Stomach (tissue), 9 donors: ENCODE results near the gene GPX1. TPM values are rescaled to one million over a fixed set of nuclear protein-coding genes. Genes with fewer than 3 reads are reported as not detected.
"Not testable (repeated sequence)": the region's sequence is repeated elsewhere in the genome, so short reads cannot be mapped to it uniquely, and the experiment has no call there.

ENCODE experiments used
- DNase-seq, 2 donors: peaks; one replicate each; pipeline versions ENCODE4 v3.0.0 to v3.0.0-alpha.2; 2013 to 2019
- H3K27ac ChIP-seq, 5 donors: fragments of 200-600 bp in 4 of 5; sonication (generic) in 4 of 5; one replicate each; pipeline ENCODE4 v1.5.1; 2013 to 2019; ENCODE audit warnings: mild to moderate bottlenecking in 1 of 5, moderate library complexity in 1 of 5
- H3K27me3 ChIP-seq, 3 donors: fragments of 200-600 bp; sonication (generic); one replicate each; pipeline ENCODE4 v1.5.1; 2017 to 2019; ENCODE audit warnings: mixed run types in 1 of 3
- H3K36me3 ChIP-seq, 4 donors: fragments of 200-600 bp; sonication (generic); 1 replicate in 3 of 4; 2 replicates in 1 of 4; pipeline ENCODE4 v1.5.1; 2016 to 2019
- H3K4me1 ChIP-seq, 4 donors: fragments of 200-600 bp; sonication (generic); one replicate each; pipeline ENCODE4 v1.5.1; 2016 to 2019
- H3K4me3 ChIP-seq, 4 donors: fragments of 200-600 bp; sonication (generic) in 3 of 4; one replicate each; pipeline ENCODE4 v1.5.1; 2016 to 2019; ENCODE audit warnings: mild to moderate bottlenecking in 1 of 4
- H3K9me3 ChIP-seq, 4 donors: fragments of 200-600 bp; sonication (generic); one replicate each; pipeline ENCODE4 v1.5.1; 2016 to 2019
- CTCF ChIP-seq, 7 experiments: fragments of 450-650 bp in 4 of 7; fragments of 200-600 bp in 3 of 7; sonication (generic) in 3 of 7; IDR thresholded peaks; one replicate each; pipeline ENCODE4 v1.5.1; 2016 to 2019; ENCODE audit warnings: antibody characterized with exemption in 7 of 7, control low read depth in 2 of 7, mild to moderate bottlenecking in 1 of 7
- EP300 ChIP-seq: sonication (generic); formaldehyde crosslinking; IDR thresholded peaks from one replicate; pipeline ENCODE4 v1.6.1; 2017; ENCODE audit warnings: antibody characterized with exemption
- POLR2A ChIP-seq, 4 donors: fragments of 450-650 bp; IDR thresholded peaks; one replicate each; pipeline ENCODE4 v1.6.1; 2016; ENCODE audit warnings: antibody characterized with exemption in 4 of 4, control low read depth in 2 of 4, mild to moderate bottlenecking in 1 of 4, moderate library complexity in 1 of 4
- POLR2AphosphoS5 ChIP-seq, 3 donors: sonication (generic); formaldehyde crosslinking; IDR thresholded peaks; one replicate each; pipeline ENCODE4 v1.6.1; 2016; ENCODE audit warnings: antibody characterized with exemption in 3 of 3
- WGBS, 5 donors: extraction: QIAGEN DNeasy Blood & Tissue Kit in 3 of 5; methylation state at CpG; one replicate each; pipeline versions ENCODE4 v1.1.5 to v1.1.7; 2013 to 2018; 5-methylcytosine and 5-hydroxymethylcytosine counted together
- intact Hi-C: fragments of 100-400 bp; cut with DNase I; formaldehyde crosslinking; loops from one replicate; pipeline ENCODE4 v1.15.1; 2023; ENCODE audit warnings: low total_unique reads
- polyA plus RNA-seq, 3 donors: library from polyadenylated mRNA; stranded (reverse); fragments of 200-250 nt; gene quantifications; one replicate each; pipeline ENCODE4 v1.2.3, GENCODE V29; 2013
- total RNA-seq, 5 donors: library from RNA; depleted of rRNA; stranded (reverse); fragments of >200 nt; gene quantifications; one replicate each; pipeline versions ENCODE4 v1.1.0 to v1.2.3, GENCODE V29; 2014 to 2016
- donor health status: healthy with polysubstance abuse.
- donor health status: Bipolar disorder and iron deficiency.
- donor health status: healthy.

GPX1 gene
- total and polyA plus RNA-seq, 8 donors, result 58.4 to 452 (median 291) TPM

- 76 to 84% (median 77%) methylated on average over 3 of the region's 3 CpGs for WGBS, 5 donors
- DNase-seq, result no peak
- intact Hi-C loops, result no loop called here
- Histone ChIP-seq H3K27ac (peak overlapping the region in 1 of 5 donors; percentile 49), H3K36me3 (peaks cover 49 to 96% (median 92%) of the 10 kb centered on the region in 4 donors), H3K4me3 (no peak overlapping the region), H3K4me1 (peaks cover 0 to 39% (median 18%) of the 10 kb centered on the region in 4 donors), H3K27me3 (no peaks in the 10 kb centered on the region), H3K9me3 (no peaks in the 10 kb centered on the region)
- no peak for TF ChIP-seq CTCF (IDR thresholded peaks at IDR 0.05)
- no peak for TF ChIP-seq EP300
- no peak for TF ChIP-seq POLR2AphosphoS5 (IDR thresholded peaks at IDR 0.05)
- TF ChIP-seq POLR2A (IDR thresholded peaks at IDR 0.05), result no peak
These were observed 25.1 kb downstream of the GPX1 start for GRCh38 chr3:49333091-49333490.

- no peaks in the 10 kb centered on the region for H3K9me3 ChIP-seq
- intact Hi-C loops, result no loop called here
- H3K4me3 ChIP-seq, result no peak overlapping the region
- 87 to 93% (median 90%) methylated on average over 4 of the region's 4 CpGs for WGBS, 5 donors
- no peak for DNase-seq
- H3K4me1 ChIP-seq, result peaks cover 0 to 17% (median 7%) of the 10 kb centered on the region in 4 donors
- H3K27me3 ChIP-seq, result no peaks in the 10 kb centered on the region
- H3K36me3 ChIP-seq, result peaks cover 73 to 100% (median 100%) of the 10 kb centered on the region in 4 donors
- H3K27ac ChIP-seq, result no peak overlapping the region
- TF ChIP-seq POLR2A (IDR thresholded peaks at IDR 0.05) (no peak), EP300 (no peak), CTCF (IDR thresholded peaks at IDR 0.05) (no peak), POLR2AphosphoS5 (IDR thresholded peaks at IDR 0.05) (no peak)
These were observed 29.0 kb downstream of the GPX1 start for GRCh38 chr3:49329186-49329585.

- H3K4me3 ChIP-seq, H3K27ac ChIP-seq, H3K4me1 ChIP-seq, H3K9me3 ChIP-seq, intact Hi-C loops, DNase-seq, H3K27me3 ChIP-seq: not testable (repeated sequence)
- 78 to 86% (median 84%) methylated on average over 2 of the region's 2 CpGs for WGBS, 5 donors
- peaks cover 75 to 100% (median 100%) of the 10 kb centered on the region in 4 donors for H3K36me3 ChIP-seq
These were observed 29.8 kb downstream of the GPX1 start for GRCh38 chr3:49328350-49328749.

GRCh38 chr3:49327485-49327884 lies 30.7 kb downstream of the GPX1 start:
- DNase-seq, result no peak
- H3K27me3 ChIP-seq, result no peaks in the 10 kb centered on the region
- H3K9me3 ChIP-seq, result no peaks in the 10 kb centered on the region
- intact Hi-C loops, result no loop called here
- no peak overlapping the region for H3K27ac ChIP-seq
- WGBS, 5 donors, result 73 to 82% (median 78%) methylated on average over 7 of the region's 7 CpGs
- H3K4me1 ChIP-seq, result peaks cover 0 to 1% (median 0%) of the 10 kb centered on the region in 4 donors
- no peak overlapping the region for H3K4me3 ChIP-seq
- TF ChIP-seq CTCF (IDR thresholded peaks at IDR 0.05) (no peak), EP300 (no peak), POLR2A (IDR thresholded peaks at IDR 0.05) (no peak), POLR2AphosphoS5 (IDR thresholded peaks at IDR 0.05) (no peak)
- H3K36me3 ChIP-seq, result peaks cover 83 to 100% (median 100%) of the 10 kb centered on the region in 4 donors

- no peak for DNase-seq
- 91 to 95% (median 94%) methylated on average over 7 of the region's 7 CpGs for WGBS, 5 donors
- peaks cover 85 to 100% (median 100%) of the 10 kb centered on the region in 4 donors for H3K36me3 ChIP-seq
- no peak overlapping the region for H3K27ac ChIP-seq
- intact Hi-C loops, result no loop called here
- no peaks in the 10 kb centered on the region for H3K4me1 ChIP-seq
- no peak overlapping the region for H3K4me3 ChIP-seq
- no peaks in the 10 kb centered on the region for H3K9me3 ChIP-seq
- no peak for TF ChIP-seq POLR2AphosphoS5 (IDR thresholded peaks at IDR 0.05)
- no peaks in the 10 kb centered on the region for H3K27me3 ChIP-seq
These were observed 33.4 kb downstream of the GPX1 start for GRCh38 chr3:49324768-49325167.
